NCI-H526 (cell line): Measurements from ENCODE around the gene CDC37L1.
"Not testable (repeated sequence)": the region's sequence is repeated elsewhere in the genome, so short reads cannot be mapped to it uniquely, and the experiment has no call there.

Experiments
- DNase-seq, 2 experiments: peaks; one replicate each; lab custom pipeline; 2025; lab: John Stamatoyannopoulos, UW

The CDC37L1 gene

GRCh38 chr9:4754530-4754929, 75.2 kb downstream of the CDC37L1 start:
- not testable (repeated sequence) for DNase-seq

GRCh38 chr9:4755026-4755609, 75.7 kb downstream of the CDC37L1 start:
- no peak for DNase-seq

GRCh38 chr9:4756420-4756819, 77.1 kb downstream of the CDC37L1 start:
- DNase-seq: no peak
